NCI-H2196 treated with DMSO at 0.1 percent for 48 hours (cell line): Measurements from ENCODE around the gene SETD7.

Experiments used
- DNase-seq: peaks from one replicate; lab custom pipeline; 2025; ENCODE audit not compliant: unreplicated experiment; lab: John Stamatoyannopoulos, UW

SETD7 gene

GRCh38 chr4:139556071-139556723, at the start of gene SETD7:
Gene SETD7 (minus strand): TSS chr4:139556219. CDS start chr4:139556137, 82 bp downstream.
- peak; percentile 32 for DNase-seq

- DNase-seq, result no peak
Observed at GRCh38 chr4:139605516-139605915, 49.5 kb upstream of the SETD7 start.

GRCh38 chr4:139603576-139604410, 47.8 kb upstream of the SETD7 start:
- DNase-seq, result peak; percentile 48

GRCh38 chr4:139602776-139603360, 46.8 kb upstream of the SETD7 start:
- DNase-seq, result no peak

GRCh38 chr4:139600662-139601061, 44.6 kb upstream of the SETD7 start:
- no peak for DNase-seq

GRCh38 chr4:139599594-139600374, 43.8 kb upstream of the SETD7 start:
- DNase-seq, result peak; percentile 20

- DNase-seq, result no peak
Observed at GRCh38 chr4:139599076-139599475, 43.1 kb upstream of the SETD7 start.

GRCh38 chr4:139596684-139597279, 40.8 kb upstream of the SETD7 start:
- no peak for DNase-seq

GRCh38 chr4:139596034-139596683, 40.1 kb upstream of the SETD7 start:
- no peak for DNase-seq

GRCh38 chr4:139594591-139595185, 38.7 kb upstream of the SETD7 start:
- no peak for DNase-seq

GRCh38 chr4:139593091-139593564, 37.1 kb upstream of the SETD7 start:
- no peak for DNase-seq

- no peak for DNase-seq
Observed at GRCh38 chr4:139589336-139590018, 33.5 kb upstream of the SETD7 start.

GRCh38 chr4:139587446-139587845, 31.4 kb upstream of the SETD7 start:
- no peak for DNase-seq

GRCh38 chr4:139585473-139585872, 29.5 kb upstream of the SETD7 start:
- DNase-seq, result no peak

GRCh38 chr4:139584784-139585183, 28.8 kb upstream of the SETD7 start:
- DNase-seq, result no peak

GRCh38 chr4:139584013-139584412, 28.0 kb upstream of the SETD7 start:
- DNase-seq, result no peak

GRCh38 chr4:139582044-139582443, 26.0 kb upstream of the SETD7 start:
- DNase-seq, result no peak

- no peak for DNase-seq
Observed at GRCh38 chr4:139581096-139581495, 25.1 kb upstream of the SETD7 start.

GRCh38 chr4:139576219-139576618, 20.2 kb upstream of the SETD7 start:
- DNase-seq, result no peak
